ENCODE data around the gene DNAH10.

- TF ChIP-seq TSHZ2 (CRISPR knock-in tag; IDR thresholded peaks at IDR 0.05) (no peak), CSDC2 (CRISPR knock-in tag; IDR thresholded peaks at IDR 0.05) (no peak), PATZ1 (CRISPR knock-in tag; IDR thresholded peaks at IDR 0.05; ENCODE audit: borderline replicate concordance) (no peak), TOX (CRISPR knock-in tag; IDR thresholded peaks at IDR 0.05; ENCODE audit: borderline replicate concordance) (no peak), RARB (CRISPR knock-in tag; IDR thresholded peaks at IDR 0.05) (no peak), ZNF8 (CRISPR knock-in tag; IDR thresholded peaks at IDR 0.05) (no peak), ZFP30 (CRISPR knock-in tag; IDR thresholded peaks at IDR 0.05) (no peak), ZFP3 (CRISPR knock-in tag; IDR thresholded peaks at IDR 0.05) (no peak), ESRRG (CRISPR knock-in tag; IDR thresholded peaks at IDR 0.05) (no peak), SNAI2 (CRISPR knock-in tag; IDR thresholded peaks at IDR 0.05) (no peak), CSRNP3 (CRISPR knock-in tag; IDR thresholded peaks at IDR 0.05) (no peak), ARNTL (CRISPR knock-in tag; IDR thresholded peaks at IDR 0.05; ENCODE audit: borderline replicate concordance, low read depth) (no peak), TCF4 (CRISPR knock-in tag; IDR thresholded peaks at IDR 0.05; ENCODE audit: borderline replicate concordance) (no peak), OSR1 (CRISPR knock-in tag; IDR thresholded peaks at IDR 0.05) (no peak)
These were observed 13.9 kb upstream of the DNAH10 start for GRCh38 chr12:123748161-123748560.
